DND-41 (cell line): ENCODE measurements around the gene SNX25.

ENCODE experiments used
- ATAC-seq: fragments of 200-7000 bp; cut with Tn5 transposase; 3 replicates; pipeline ENCODE4 v1.9.1; 2021; ENCODE audit warnings: low read depth; ENCODE audit not compliant: insufficient read depth
- DNase-seq: peaks from one replicate; pipeline ENCODE4 v3.0.0-alpha.2; 2020
- H2AFZ ChIP-seq: 2 replicates; pipeline ENCODE4 v1.6.0; 2012; ENCODE audit warnings: low read depth, low read length
- H3K27ac ChIP-seq: 2 replicates; pipeline ENCODE4 v1.5.1; 2012; ENCODE audit warnings: low read length, inconsistent platforms
- H3K27me3 ChIP-seq: fragments of 200-600 bp; sonication (generic); 2 replicates; pipeline ENCODE4 v1.6.0; 2012; ENCODE audit warnings: low read length, mild to moderate bottlenecking, inconsistent platforms; ENCODE audit not compliant: insufficient read depth, poor library complexity
- H3K36me3 ChIP-seq: 2 replicates; pipeline ENCODE4 v1.5.1; 2012; ENCODE audit warnings: low read length, inconsistent platforms; ENCODE audit not compliant: insufficient read depth
- H3K4me1 ChIP-seq: 2 replicates; pipeline ENCODE4 v1.5.1; 2012; ENCODE audit warnings: mild to moderate bottlenecking, low read length; ENCODE audit not compliant: insufficient read depth
- H3K4me2 ChIP-seq: 2 replicates; pipeline ENCODE4 v1.6.0; 2012; ENCODE audit warnings: mild to moderate bottlenecking, moderate library complexity, low read length, inconsistent platforms; ENCODE audit not compliant: insufficient read depth
- H3K4me3 ChIP-seq, 2 experiments: fragments of 200-600 bp in 1 of 2; shearing (Covaris generic) in 1 of 2; 2 replicates each; pipeline ENCODE4 v1.5.1; 2012 to 2016; ENCODE audit warnings: inconsistent platforms in 2 of 2, low read length in 2 of 2, mild to moderate bottlenecking in 2 of 2, low read depth in 1 of 2, moderate library complexity in 1 of 2
- H3K79me2 ChIP-seq: 2 replicates; pipeline ENCODE4 v1.6.0; 2012; ENCODE audit warnings: low read length, inconsistent platforms; ENCODE audit not compliant: insufficient read depth
- H3K9ac ChIP-seq: 2 replicates; pipeline ENCODE4 v1.6.0; 2012; ENCODE audit warnings: low read depth, mild to moderate bottlenecking, inconsistent platforms, low read length, moderate library complexity
- H3K9me3 ChIP-seq: 2 replicates; pipeline ENCODE4 v1.5.1; 2012; ENCODE audit warnings: low read length, moderate library complexity, mild to moderate bottlenecking, inconsistent platforms; ENCODE audit not compliant: insufficient read depth, severe bottlenecking
- H4K20me1 ChIP-seq: 2 replicates; pipeline ENCODE4 v1.6.0; 2012; ENCODE audit warnings: low read length; ENCODE audit not compliant: insufficient read depth
- CTCF ChIP-seq: IDR thresholded peaks from 2 replicates; pipeline ENCODE4 v1.5.1; 2012; ENCODE audit warnings: borderline replicate concordance, low read length, moderate library complexity, mild to moderate bottlenecking; ENCODE audit not compliant: poor library complexity, severe bottlenecking; ENCODE audit errors: extremely low read depth
- EZH2 ChIP-seq: IDR thresholded peaks from 3 replicates; pipeline ENCODE4 v1.6.1; 2012; ENCODE audit warnings: borderline replicate concordance, low read depth, mild to moderate bottlenecking, moderate library complexity, low read length, inconsistent platforms; ENCODE audit not compliant: severe bottlenecking

The SNX25 gene

GRCh38 chr4:185275501-185275900 is 66.1 kb downstream of the SNX25 start:
- DNase-seq, result no peak
- no peak for ATAC-seq
- no peaks in the 10 kb centered on the region for H3K9me3 ChIP-seq
- H2AFZ ChIP-seq, result no peak overlapping the region
- no peaks in the 10 kb centered on the region for H3K36me3 ChIP-seq
- H3K27ac ChIP-seq, result no peak overlapping the region
- no peaks in the 10 kb centered on the region for H3K79me2 ChIP-seq
- no peaks in the 10 kb centered on the region for H3K4me1 ChIP-seq
- H4K20me1 ChIP-seq, result no peaks in the 10 kb centered on the region
- TF ChIP-seq CTCF (no peak), EZH2 (no peak)
- H3K4me3 ChIP-seq, result no peak overlapping the region
- H3K27me3 ChIP-seq, result peaks cover 5% of the 10 kb centered on the region
- no peak overlapping the region for H3K4me2 ChIP-seq
- H3K9ac ChIP-seq, result no peak overlapping the region

GRCh38 chr4:185276036-185276435 is 66.6 kb downstream of the SNX25 start:
- H4K20me1 ChIP-seq, result no peaks in the 10 kb centered on the region
- H3K27me3 ChIP-seq, result peaks cover 5% of the 10 kb centered on the region
- no peak overlapping the region for H3K9ac ChIP-seq
- H3K4me3 ChIP-seq, result no peak overlapping the region
- no peaks in the 10 kb centered on the region for H3K36me3 ChIP-seq
- no peak overlapping the region for H2AFZ ChIP-seq
- no peak for DNase-seq
- TF ChIP-seq CTCF (no peak), EZH2 (no peak)
- no peaks in the 10 kb centered on the region for H3K4me1 ChIP-seq
- H3K4me2 ChIP-seq, result no peak overlapping the region
- H3K9me3 ChIP-seq, result no peaks in the 10 kb centered on the region
- H3K79me2 ChIP-seq, result no peaks in the 10 kb centered on the region
- H3K27ac ChIP-seq, result no peak overlapping the region
- no peak for ATAC-seq

- DNase-seq (no peak), ATAC-seq (no peak)
- H3K4me2 ChIP-seq, result no peak overlapping the region
- H3K4me3 ChIP-seq, result no peak overlapping the region
- no peaks in the 10 kb centered on the region for H3K79me2 ChIP-seq
- no peak overlapping the region for H2AFZ ChIP-seq
- no peaks in the 10 kb centered on the region for H3K9me3 ChIP-seq
- H3K9ac ChIP-seq, result no peak overlapping the region
- no peak overlapping the region for H3K27ac ChIP-seq
- no peak for TF ChIP-seq EZH2
- no peaks in the 10 kb centered on the region for H3K36me3 ChIP-seq
- H3K27me3 ChIP-seq, result peaks cover 3% of the 10 kb centered on the region
- H3K4me1 ChIP-seq, result no peaks in the 10 kb centered on the region
- no peaks in the 10 kb centered on the region for H4K20me1 ChIP-seq
Observed at GRCh38 chr4:185278716-185279115, 69.3 kb downstream of the SNX25 start.

GRCh38 chr4:185280608-185281007 is 71.2 kb downstream of the SNX25 start:
- no peaks in the 10 kb centered on the region for H3K79me2 ChIP-seq
- no peak overlapping the region for H3K4me3 ChIP-seq
- ATAC-seq (no peak), DNase-seq (no peak)
- H2AFZ ChIP-seq, result no peak overlapping the region
- H3K27ac ChIP-seq, result no peak overlapping the region
- TF ChIP-seq EZH2, result no peak
- no peak for TF ChIP-seq CTCF
- H3K9ac ChIP-seq, result no peak overlapping the region
- H3K9me3 ChIP-seq, result no peaks in the 10 kb centered on the region
- peaks cover 6% of the 10 kb centered on the region for H3K27me3 ChIP-seq
- no peaks in the 10 kb centered on the region for H3K4me1 ChIP-seq
- no peaks in the 10 kb centered on the region for H4K20me1 ChIP-seq
- no peaks in the 10 kb centered on the region for H3K36me3 ChIP-seq
- H3K4me2 ChIP-seq, result no peak overlapping the region
